Measurements from ENCODE around the gene TFDP2. TPM values are rescaled to one million over a fixed set of nuclear protein-coding genes. Genes with fewer than 3 reads are reported as not detected.

Gene TFDP2
- total and polyA plus RNA-seq, 10 of the 15 experiments (the other 5 are each of a cell fraction or from before 2014, with no cell fraction given), result 28.3 to 100 (median 49.7) TPM

DNA sequence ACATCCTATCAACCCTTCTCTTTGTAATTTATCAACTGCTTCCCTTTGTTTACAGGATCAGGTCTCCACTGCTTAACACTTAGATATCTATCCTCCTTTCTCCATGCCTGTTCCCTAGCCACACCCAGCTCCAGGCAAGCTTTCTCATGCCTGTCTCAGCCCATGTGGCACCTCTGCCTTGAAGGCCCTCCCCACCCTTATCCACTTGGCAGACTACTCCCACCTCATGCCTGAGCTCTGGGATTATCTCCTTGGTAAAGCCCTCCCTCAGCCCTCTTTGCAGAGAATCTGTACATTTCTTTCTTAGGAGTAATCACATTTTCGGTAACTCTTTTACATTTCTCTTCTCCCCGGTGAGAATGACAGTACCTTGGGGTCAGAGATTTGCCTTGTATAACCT lies 176.9 kb downstream of the TFDP2 start:
- FAIRE-seq (no peak), DNase-seq (ENCODE audit: low read depth, low spot score) (no peak), ATAC-seq (no peak)
- no peak overlapping the region for H3K27ac ChIP-seq (ENCODE audit: control insufficient read depth, insufficient read depth)
- BruUV-seq (replicated peaks), result no TSS peak
- TF ChIP-seq JUND (IDR thresholded peaks at IDR 0.05; ENCODE audit: low read depth, low read length) (no peak), USF1 (IDR thresholded peaks at IDR 0.05; ENCODE audit: borderline replicate concordance, extremely low read length, insufficient read depth, low read depth, low read length) (no peak), IRF5 (IDR thresholded peaks at IDR 0.05; ENCODE audit: borderline replicate concordance) (no peak), STAT3 (IDR thresholded peaks at IDR 0.05; ENCODE audit: low read depth, low read length) (no peak), NFXL1 (IDR thresholded peaks at IDR 0.05; ENCODE audit: borderline replicate concordance) (no peak), BCL11A (IDR thresholded peaks at IDR 0.05; ENCODE audit: low read depth, low read length) (no peak), TARDBP (IDR thresholded peaks at IDR 0.05; ENCODE audit: borderline replicate concordance) (no peak)
- TF ChIP-seq, protein P1, sequence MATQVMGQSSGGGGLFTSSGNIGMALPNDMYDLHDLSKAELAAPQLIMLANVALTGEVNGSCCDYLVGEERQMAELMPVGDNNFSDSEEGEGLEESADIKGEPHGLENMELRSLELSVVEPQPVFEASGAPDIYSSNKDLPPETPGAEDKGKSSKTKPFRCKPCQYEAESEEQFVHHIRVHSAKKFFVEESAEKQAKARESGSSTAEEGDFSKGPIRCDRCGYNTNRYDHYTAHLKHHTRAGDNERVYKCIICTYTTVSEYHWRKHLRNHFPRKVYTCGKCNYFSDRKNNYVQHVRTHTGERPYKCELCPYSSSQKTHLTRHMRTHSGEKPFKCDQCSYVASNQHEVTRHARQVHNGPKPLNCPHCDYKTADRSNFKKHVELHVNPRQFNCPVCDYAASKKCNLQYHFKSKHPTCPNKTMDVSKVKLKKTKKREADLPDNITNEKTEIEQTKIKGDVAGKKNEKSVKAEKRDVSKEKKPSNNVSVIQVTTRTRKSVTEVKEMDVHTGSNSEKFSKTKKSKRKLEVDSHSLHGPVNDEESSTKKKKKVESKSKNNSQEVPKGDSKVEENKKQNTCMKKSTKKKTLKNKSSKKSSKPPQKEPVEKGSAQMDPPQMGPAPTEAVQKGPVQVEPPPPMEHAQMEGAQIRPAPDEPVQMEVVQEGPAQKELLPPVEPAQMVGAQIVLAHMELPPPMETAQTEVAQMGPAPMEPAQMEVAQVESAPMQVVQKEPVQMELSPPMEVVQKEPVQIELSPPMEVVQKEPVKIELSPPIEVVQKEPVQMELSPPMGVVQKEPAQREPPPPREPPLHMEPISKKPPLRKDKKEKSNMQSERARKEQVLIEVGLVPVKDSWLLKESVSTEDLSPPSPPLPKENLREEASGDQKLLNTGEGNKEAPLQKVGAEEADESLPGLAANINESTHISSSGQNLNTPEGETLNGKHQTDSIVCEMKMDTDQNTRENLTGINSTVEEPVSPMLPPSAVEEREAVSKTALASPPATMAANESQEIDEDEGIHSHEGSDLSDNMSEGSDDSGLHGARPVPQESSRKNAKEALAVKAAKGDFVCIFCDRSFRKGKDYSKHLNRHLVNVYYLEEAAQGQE (IDR thresholded peaks at IDR 0.05; ENCODE audit: low read depth, low read length), result no peak
- in situ Hi-C loops (cut with MboI), result no loop called here
- no peak overlapping the region for H3K9ac ChIP-seq (ENCODE audit: control insufficient read depth, insufficient read depth, low read length)
- H3K4me2 ChIP-seq (ENCODE audit: control insufficient read depth, insufficient read depth), result no peak overlapping the region
- H3K36me3 ChIP-seq (ENCODE audit: control insufficient read depth in 2 of 2, insufficient read depth in 2 of 2, low read length in 1 of 2), result peaks cover 0 to 6% of the 10 kb centered on the region in 2 experiments; a peak in 2 of 4 replicates
- no peak overlapping the region for H2AFZ ChIP-seq (ENCODE audit: control insufficient read depth, low read depth, low read length)
- H3K4me1 ChIP-seq (ENCODE audit: control insufficient read depth, insufficient read depth, low read length), result no peaks in the 10 kb centered on the region
- no peaks in the 10 kb centered on the region for H4K20me1 ChIP-seq (ENCODE audit: control insufficient read depth, insufficient read depth)
- RAD21 ChIA-PET (ENCODE audit: unreplicated experiment), result no interaction called here
- 100% methylated on average over 2 of the region's 2 CpGs for WGBS (ENCODE audit: insufficient coverage, insufficient replicate concordance, low lambda C conversion rate, missing lambda C conversion rate)
- POLR2A ChIA-PET, result no interaction called here
- SMC1A ChIA-PET (ENCODE audit: uncharacterized antibody, unreplicated experiment), result interaction anchor here (0.7 to 2.1 kb wide), 4 partner anchors 12 to 410 kb away, joined by 3 to 4 read pairs (median 3); no protein-coding TSS in a partner anchor
- no peaks in the 10 kb centered on the region for H3K9me3 ChIP-seq (replicated peaks; ENCODE audit: control insufficient read depth, insufficient read depth, low read length)
- intact Hi-C loops (cut with micrococcal nuclease; ENCODE audit: unreplicated experiment), result no loop called here
- no peaks in the 10 kb centered on the region for H3K27me3 ChIP-seq (replicated peaks in 1 of 2; ENCODE audit: control insufficient read depth in 2 of 2, insufficient read depth in 2 of 2, low read length in 1 of 2)
- H3K4me3 ChIP-seq, result no peak overlapping the region
- CTCF ChIA-PET, result interaction anchor here (0.6 to 0.7 kb wide), 3 partner anchors 203 to 307 kb away, joined by 3 read pairs; no protein-coding TSS in a partner anchor
- no peaks in the 10 kb centered on the region for H3K79me2 ChIP-seq (ENCODE audit: control insufficient read depth, insufficient read depth, low read length)
